DND-41 (cell line): ENCODE results near the gene ANO6.

Source experiments
- CTCF ChIP-seq: IDR thresholded peaks from 2 replicates; pipeline ENCODE4 v1.5.1; 2012; ENCODE audit warnings: borderline replicate concordance, low read length, moderate library complexity, mild to moderate bottlenecking; ENCODE audit not compliant: poor library complexity, severe bottlenecking; ENCODE audit errors: extremely low read depth
- EZH2 ChIP-seq: IDR thresholded peaks from 3 replicates; pipeline ENCODE4 v1.6.1; 2012; ENCODE audit warnings: borderline replicate concordance, low read depth, mild to moderate bottlenecking, moderate library complexity, low read length, inconsistent platforms; ENCODE audit not compliant: severe bottlenecking

- no peak for TF ChIP-seq CTCF
- no peak for TF ChIP-seq EZH2
Observed at GRCh38 chr12:45400991-45401390, 185.1 kb downstream of the ANO6 start.
